HepG2 (cell line): ENCODE data around the gene ZNF581. TPM values are rescaled to one million over a fixed set of nuclear protein-coding genes. Genes with fewer than 3 reads are reported as not detected.

Experiments
- KDM3A ChIP-seq: IDR thresholded peaks from 2 replicates; pipeline ENCODE4 v1.6.1; 2018; ENCODE audit warnings: low read depth, missing compliant biosample characterization
- MAZ ChIP-seq, 2 experiments: sonication (generic) in 1 of 2; formaldehyde crosslinking in 1 of 2; IDR thresholded peaks; 2 replicates each; pipeline versions ENCODE4 v1.5.0 to v1.6.1; 2012 to 2020; ENCODE audit warnings: low read depth in 2 of 2, mild to moderate bottlenecking in 2 of 2, borderline replicate concordance in 1 of 2, improper control_type of control experiment in 1 of 2, low read length in 1 of 2, missing genetic modification reagents in 1 of 2, moderate library complexity in 1 of 2
- NONO ChIP-seq, 2 experiments: fragments of 450-650 bp in 1 of 2; sonication (generic) in 1 of 2; formaldehyde crosslinking in 1 of 2; IDR thresholded peaks in 1 of 2; conservative IDR thresholded peaks in 1 of 2; 2 replicates each; pipeline versions ENCODE4 v1.6.1 to v1.8.0; 2017 to 2022; ENCODE audit warnings: mild to moderate bottlenecking in 1 of 2, missing genetic modification reagents in 1 of 2, moderate library complexity in 1 of 2
- RBFOX2 ChIP-seq: fragments of 200-400 bp; formaldehyde crosslinking; IDR thresholded peaks from 2 replicates; pipeline ENCODE4 v1.6.1; 2017; ENCODE audit warnings: low read depth, mild to moderate bottlenecking, low read length
- TBL1XR1 ChIP-seq: fragments of 150-350 bp; IDR thresholded peaks from 2 replicates; pipeline ENCODE4 v1.6.1; 2014; ENCODE audit warnings: borderline replicate concordance, low read length; ENCODE audit not compliant: partially characterized antibody
- ZBTB7B ChIP-seq: sonication (generic); formaldehyde crosslinking; IDR thresholded peaks from 2 replicates; pipeline ENCODE4 v1.4.0; 2020; ENCODE audit warnings: missing genetic modification reagents
- ZNF292 ChIP-seq: sonication (generic); formaldehyde crosslinking; IDR thresholded peaks from 2 replicates; pipeline ENCODE4 v1.8.1; 2022; ENCODE audit warnings: mild to moderate bottlenecking, low read depth, missing genetic modification reagents, borderline replicate concordance
- ZNF430 ChIP-seq: sonication (generic); formaldehyde crosslinking; IDR thresholded peaks from 2 replicates; pipeline ENCODE4 v1.9.0; 2021; ENCODE audit warnings: mild to moderate bottlenecking, missing genetic modification reagents
- ZNF616 ChIP-seq: sonication (generic); formaldehyde crosslinking; IDR thresholded peaks from 2 replicates; pipeline ENCODE4 v1.5.0; 2020; ENCODE audit warnings: low read depth, mild to moderate bottlenecking, missing genetic modification reagents
- ZNF761 ChIP-seq: sonication (generic); formaldehyde crosslinking; conservative IDR thresholded peaks from 2 replicates; pipeline ENCODE4 v1.4.0; 2020; ENCODE audit warnings: mild to moderate bottlenecking, missing genetic modification reagents
- ZNF788 ChIP-seq: sonication (generic); formaldehyde crosslinking; IDR thresholded peaks from 2 replicates; pipeline ENCODE4 v1.5.0; 2020; ENCODE audit warnings: mild to moderate bottlenecking, missing genetic modification reagents, borderline replicate concordance
- polyA plus RNA-seq, 8 experiments: library from polyadenylated mRNA; depleted of rRNA in 3 of 8; stranded (reverse) in 7 of 8; unstranded in 1 of 8; fragments of >200 nt; fragmentation: Illumina TruSeq in 4 of 8; extraction: Trizol in 4 of 8; gene quantifications; 2 replicates each; pipeline versions ENCODE4 v1.2.1 to v1.2.3, GENCODE V29; 2011 to 2016; ENCODE audit warnings: low read depth in 4 of 8, missing spikeins in 1 of 8, mixed read lengths in 1 of 8; ENCODE audit not compliant: insufficient read depth in 1 of 8
- total RNA-seq, 5 experiments: library from RNA; depleted of rRNA; stranded (reverse); fragments of >200 nt; fragmentation: Illumina TruSeq; extraction: Trizol; gene quantifications; 2 replicates each; pipeline ENCODE4 v1.2.3, GENCODE V29; 2016; ENCODE audit warnings: low read depth in 1 of 5
- TF ChIP-seq, protein P1 (sequence below): conservative IDR thresholded peaks from 2 replicates; pipeline ENCODE4 v1.6.1; 2018; ENCODE audit warnings: missing genetic modification reagents
- TF ChIP-seq, protein P2 (sequence below): IDR thresholded peaks from 2 replicates; pipeline ENCODE4 v1.6.1; 2016; ENCODE audit warnings: missing biosample characterization, missing genetic modification reagents, low read depth
- TF ChIP-seq, protein P3 (sequence below): sonication (generic); formaldehyde crosslinking; IDR thresholded peaks from 2 replicates; pipeline ENCODE4 v1.4.0; 2020; ENCODE audit warnings: missing genetic modification reagents
- TF ChIP-seq, protein P4 (sequence below): sonication (generic); formaldehyde crosslinking; IDR thresholded peaks from 2 replicates; pipeline ENCODE4 v1.8.0; 2022; ENCODE audit warnings: mild to moderate bottlenecking, missing genetic modification reagents
- TF ChIP-seq, protein P5 (sequence below): sonication (generic); formaldehyde crosslinking; IDR thresholded peaks from 2 replicates; pipeline ENCODE4 v1.5.0; 2020; ENCODE audit warnings: missing genetic modification reagents
- TF ChIP-seq, protein P6 (sequence below): sonication (generic); formaldehyde crosslinking; IDR thresholded peaks from 2 replicates; pipeline ENCODE4 v1.4.0; 2020; ENCODE audit warnings: mild to moderate bottlenecking, missing genetic modification reagents

The ZNF581 gene
- total and polyA plus RNA-seq, 2 of the 13 experiments (the other 11 are each of a cell fraction or from before 2014, with no cell fraction given) = 19.6 to 49.5 TPM

DNA sequence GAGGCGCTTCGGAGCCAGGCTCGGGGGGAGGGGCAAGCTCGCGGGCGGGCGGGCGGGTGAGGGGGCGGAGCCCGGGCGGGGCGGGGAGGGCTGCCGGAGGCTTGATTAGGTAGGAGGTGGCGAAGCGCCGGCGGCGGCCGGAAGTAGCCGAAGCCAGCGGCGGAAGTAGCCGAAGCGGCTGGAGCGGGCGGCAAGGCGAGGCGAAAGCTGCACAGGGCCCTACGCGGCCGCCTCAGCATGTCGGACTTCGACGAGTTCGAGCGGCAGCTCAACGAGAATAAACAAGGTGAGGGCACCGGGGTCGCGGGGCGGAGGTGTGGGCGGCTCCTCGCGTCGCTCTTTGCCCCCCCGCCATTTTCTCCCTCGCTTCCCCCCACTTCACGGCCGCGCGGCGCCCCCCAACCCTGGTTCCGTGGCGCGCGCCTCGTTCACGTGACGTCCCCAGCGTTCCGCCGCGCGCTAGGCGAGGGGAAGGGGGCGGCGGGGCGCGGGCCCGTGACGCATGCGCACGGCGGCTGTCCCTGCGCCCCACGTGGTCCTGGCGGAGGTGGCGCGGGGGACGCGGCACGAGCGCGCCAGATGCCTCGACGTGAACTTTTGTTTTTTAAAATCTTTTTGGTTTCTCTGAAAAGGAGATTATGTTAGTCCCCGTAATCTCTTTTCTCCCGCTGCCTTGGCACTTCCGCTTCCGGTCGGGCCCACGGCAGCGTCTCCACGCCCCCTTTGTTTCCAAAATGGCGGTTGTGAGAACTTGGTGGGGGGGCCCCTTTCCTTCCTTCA is 11.6 kb downstream of the ZNF581 start, which contains the start of gene U2AF2 (continued):
- TF ChIP-seq RBFOX2 (peak; percentile 97), TBL1XR1 (peak; percentile 8), ZNF292 (CRISPR knock-in tag) (no peak), ZBTB7B (CRISPR knock-in tag) (no peak; the same call in 1 of the 2 replicates), NONO (IDR thresholded peaks at IDR 0.05) (no peak), NONO (CRISPR knock-in tag; conservative IDR thresholded peaks at IDR 0.05) (peak; percentile 37; the same call in 1 of the 2 replicates), ZNF761 (CRISPR knock-in tag) (peak; percentile 83; the same call in 1 of the 2 replicates), ZNF430 (CRISPR knock-in tag) (peak; percentile 62; the same call in 1 of the 2 replicates), ZNF788 (peak; percentile 60; the same call in 1 of the 2 replicates), ZNF616 (0 out of 2 replicates have a peak, but pooled peaks have one; percentile 37), MAZ (IDR thresholded peaks at IDR 0.05; ENCODE audit: borderline replicate concordance, low read depth, low read length) (peak; percentile 54; the same call in 1 of the 2 replicates), MAZ (CRISPR knock-in tag; IDR thresholded peaks at IDR 0.05; ENCODE audit: low read depth) (peak; percentile 41), KDM3A (CRISPR knock-in tag) (peak; percentile 27; the same call in 1 of the 2 replicates)
- TF ChIP-seq, protein P1, sequence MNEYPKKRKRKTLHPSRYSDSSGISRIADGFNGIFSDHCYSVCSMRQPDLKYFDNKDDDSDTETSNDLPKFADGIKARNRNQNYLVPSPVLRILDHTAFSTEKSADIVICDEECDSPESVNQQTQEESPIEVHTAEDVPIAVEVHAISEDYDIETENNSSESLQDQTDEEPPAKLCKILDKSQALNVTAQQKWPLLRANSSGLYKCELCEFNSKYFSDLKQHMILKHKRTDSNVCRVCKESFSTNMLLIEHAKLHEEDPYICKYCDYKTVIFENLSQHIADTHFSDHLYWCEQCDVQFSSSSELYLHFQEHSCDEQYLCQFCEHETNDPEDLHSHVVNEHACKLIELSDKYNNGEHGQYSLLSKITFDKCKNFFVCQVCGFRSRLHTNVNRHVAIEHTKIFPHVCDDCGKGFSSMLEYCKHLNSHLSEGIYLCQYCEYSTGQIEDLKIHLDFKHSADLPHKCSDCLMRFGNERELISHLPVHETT (CRISPR knock-in tag) = no peak; the same call in 1 of the 2 replicates
- TF ChIP-seq, protein P2, sequence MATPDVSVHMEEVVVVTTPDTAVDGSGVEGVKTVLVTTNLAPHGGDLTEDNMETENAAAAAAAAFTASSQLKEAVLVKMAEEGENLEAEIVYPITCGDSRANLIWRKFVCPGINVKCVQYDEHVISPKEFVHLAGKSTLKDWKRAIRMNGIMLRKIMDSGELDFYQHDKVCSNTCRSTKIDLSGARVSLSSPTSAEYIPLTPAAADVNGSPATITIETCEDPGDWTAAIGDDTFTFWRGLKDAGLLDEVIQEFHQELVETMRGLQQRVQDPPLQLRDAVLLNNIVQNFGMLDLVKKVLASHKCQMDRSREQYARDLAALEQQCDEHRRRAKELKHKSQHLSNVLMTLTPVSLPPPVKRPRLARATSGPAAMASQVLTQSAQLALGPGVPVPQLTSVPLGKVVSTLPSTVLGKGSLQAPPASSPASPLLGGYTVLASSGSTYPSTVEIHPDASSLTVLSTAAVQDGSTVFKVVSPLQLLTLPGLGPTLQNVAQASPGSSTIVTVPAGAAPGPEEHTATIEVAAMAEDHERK (CRISPR knock-in tag) = no peak
- TF ChIP-seq, protein P3, sequence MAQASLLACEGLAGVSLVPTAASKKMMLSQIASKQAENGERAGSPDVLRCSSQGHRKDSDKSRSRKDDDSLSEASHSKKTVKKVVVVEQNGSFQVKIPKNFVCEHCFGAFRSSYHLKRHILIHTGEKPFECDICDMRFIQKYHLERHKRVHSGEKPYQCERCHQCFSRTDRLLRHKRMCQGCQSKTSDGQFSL = peak; percentile 96; the same call in 1 of the 2 replicates
- TF ChIP-seq, protein P4, sequence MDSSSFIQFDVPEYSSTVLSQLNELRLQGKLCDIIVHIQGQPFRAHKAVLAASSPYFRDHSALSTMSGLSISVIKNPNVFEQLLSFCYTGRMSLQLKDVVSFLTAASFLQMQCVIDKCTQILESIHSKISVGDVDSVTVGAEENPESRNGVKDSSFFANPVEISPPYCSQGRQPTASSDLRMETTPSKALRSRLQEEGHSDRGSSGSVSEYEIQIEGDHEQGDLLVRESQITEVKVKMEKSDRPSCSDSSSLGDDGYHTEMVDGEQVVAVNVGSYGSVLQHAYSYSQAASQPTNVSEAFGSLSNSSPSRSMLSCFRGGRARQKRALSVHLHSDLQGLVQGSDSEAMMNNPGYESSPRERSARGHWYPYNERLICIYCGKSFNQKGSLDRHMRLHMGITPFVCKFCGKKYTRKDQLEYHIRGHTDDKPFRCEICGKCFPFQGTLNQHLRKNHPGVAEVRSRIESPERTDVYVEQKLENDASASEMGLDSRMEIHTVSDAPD (CRISPR knock-in tag) = no peak
- TF ChIP-seq, protein P5, sequence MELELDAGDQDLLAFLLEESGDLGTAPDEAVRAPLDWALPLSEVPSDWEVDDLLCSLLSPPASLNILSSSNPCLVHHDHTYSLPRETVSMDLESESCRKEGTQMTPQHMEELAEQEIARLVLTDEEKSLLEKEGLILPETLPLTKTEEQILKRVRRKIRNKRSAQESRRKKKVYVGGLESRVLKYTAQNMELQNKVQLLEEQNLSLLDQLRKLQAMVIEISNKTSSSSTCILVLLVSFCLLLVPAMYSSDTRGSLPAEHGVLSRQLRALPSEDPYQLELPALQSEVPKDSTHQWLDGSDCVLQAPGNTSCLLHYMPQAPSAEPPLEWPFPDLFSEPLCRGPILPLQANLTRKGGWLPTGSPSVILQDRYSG (CRISPR knock-in tag) = peak; percentile 65; the same call in 1 of the 2 replicates
- TF ChIP-seq, protein P6, sequence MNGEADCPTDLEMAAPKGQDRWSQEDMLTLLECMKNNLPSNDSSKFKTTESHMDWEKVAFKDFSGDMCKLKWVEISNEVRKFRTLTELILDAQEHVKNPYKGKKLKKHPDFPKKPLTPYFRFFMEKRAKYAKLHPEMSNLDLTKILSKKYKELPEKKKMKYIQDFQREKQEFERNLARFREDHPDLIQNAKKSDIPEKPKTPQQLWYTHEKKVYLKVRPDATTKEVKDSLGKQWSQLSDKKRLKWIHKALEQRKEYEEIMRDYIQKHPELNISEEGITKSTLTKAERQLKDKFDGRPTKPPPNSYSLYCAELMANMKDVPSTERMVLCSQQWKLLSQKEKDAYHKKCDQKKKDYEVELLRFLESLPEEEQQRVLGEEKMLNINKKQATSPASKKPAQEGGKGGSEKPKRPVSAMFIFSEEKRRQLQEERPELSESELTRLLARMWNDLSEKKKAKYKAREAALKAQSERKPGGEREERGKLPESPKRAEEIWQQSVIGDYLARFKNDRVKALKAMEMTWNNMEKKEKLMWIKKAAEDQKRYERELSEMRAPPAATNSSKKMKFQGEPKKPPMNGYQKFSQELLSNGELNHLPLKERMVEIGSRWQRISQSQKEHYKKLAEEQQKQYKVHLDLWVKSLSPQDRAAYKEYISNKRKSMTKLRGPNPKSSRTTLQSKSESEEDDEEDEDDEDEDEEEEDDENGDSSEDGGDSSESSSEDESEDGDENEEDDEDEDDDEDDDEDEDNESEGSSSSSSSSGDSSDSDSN (CRISPR knock-in tag) = no peak
